Mucosa of gallbladder (tissue), 1 donor: ENCODE data around the gene GUCY1A1. TPM values are rescaled to one million over a fixed set of nuclear protein-coding genes. Genes with fewer than 3 reads are reported as not detected.

Source experiments
- DNase-seq: peaks from one replicate; pipeline ENCODE4 v3.0.0-alpha.2; 2020; ENCODE audit warnings: low spot score
- total RNA-seq: library from RNA; stranded (reverse); gene quantifications from one replicate; pipeline ENCODE4 v1.2.1, GENCODE V29; 2021
- donor health status: DM: no; HTN: no; CAD: no.

GUCY1A1 gene
- total RNA-seq, 1 donor from 2014 or later: 20.0 TPM

DNA sequence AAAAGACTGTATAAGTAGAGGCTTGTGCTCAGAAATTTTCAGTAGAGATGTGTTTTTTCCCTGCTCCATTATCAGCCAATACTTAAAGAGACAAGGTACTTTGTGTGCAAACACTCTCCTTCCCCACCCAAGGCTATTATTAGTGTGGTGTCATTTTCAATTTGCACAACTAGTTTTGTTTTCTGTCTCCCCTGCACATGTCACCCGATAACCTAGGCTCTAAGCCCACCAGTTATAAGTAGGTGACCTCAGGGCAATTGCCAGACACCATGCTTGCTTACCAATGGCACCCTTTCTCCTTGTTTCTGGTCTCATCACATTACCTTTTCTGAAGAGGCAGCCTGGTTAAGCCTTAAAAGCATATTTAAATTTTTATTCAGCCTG is 8.0 kb upstream of the GUCY1A1 start:
- no peak for DNase-seq

DNA sequence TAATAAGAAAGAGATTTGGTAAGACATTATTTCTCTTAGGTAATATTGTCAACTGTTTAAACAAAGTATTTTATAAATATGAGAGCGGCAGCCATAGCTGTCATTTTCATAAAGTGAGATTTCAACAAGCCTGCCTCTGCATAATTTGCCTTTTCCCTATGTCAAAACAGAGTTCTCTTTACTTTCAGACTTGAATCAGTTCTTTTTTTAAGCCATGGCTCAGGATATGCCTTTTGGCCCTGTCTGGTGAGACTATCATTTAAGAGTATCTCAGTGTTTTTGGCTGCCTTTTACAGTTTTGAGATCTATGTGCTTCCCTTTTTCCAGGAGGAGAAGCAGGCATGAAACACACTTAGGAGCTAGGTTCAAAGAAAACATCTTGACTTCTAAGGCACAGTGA is 7.5 kb upstream of the GUCY1A1 start:
- DNase-seq: no peak

DNA sequence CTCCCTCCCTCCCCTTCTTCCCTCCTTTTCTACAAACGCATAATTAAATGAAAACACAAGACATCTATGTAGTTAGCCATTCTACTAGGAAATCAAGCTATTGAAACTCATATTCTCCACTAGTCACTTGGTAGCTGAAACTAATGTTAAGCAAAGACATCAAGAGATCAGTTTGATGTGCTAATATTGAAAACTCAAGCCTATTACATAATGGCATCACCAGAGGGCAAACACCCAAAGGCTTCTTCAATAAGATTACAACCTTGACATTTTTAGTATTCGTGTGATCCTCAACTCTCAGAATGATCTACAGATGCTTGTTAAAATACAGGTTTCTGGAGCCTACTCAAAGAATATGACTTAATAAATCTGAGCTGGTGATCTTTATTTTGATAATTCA is 6.2 kb upstream of the GUCY1A1 start:
- DNase-seq: no peak

DNA sequence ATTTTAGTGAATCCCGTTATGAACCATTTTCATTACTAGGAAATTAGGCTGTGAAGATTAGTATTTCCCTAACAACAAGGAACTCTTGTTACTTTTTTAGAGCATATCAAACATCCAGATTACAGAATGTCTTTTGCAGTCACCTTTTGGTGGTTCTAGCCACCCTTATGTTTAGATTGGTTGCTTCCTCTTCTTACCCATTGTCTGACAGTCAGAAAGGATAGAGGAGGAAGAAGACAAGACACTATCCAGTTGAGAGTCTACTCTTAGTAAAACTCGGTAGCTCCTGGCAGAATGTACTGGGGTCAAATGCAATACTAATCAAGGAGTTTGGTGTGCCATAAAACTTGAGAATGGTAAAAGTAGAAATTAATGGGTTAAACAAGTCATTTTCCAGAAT is 1.6 kb upstream of the GUCY1A1 start:
- DNase-seq: no peak

DNA sequence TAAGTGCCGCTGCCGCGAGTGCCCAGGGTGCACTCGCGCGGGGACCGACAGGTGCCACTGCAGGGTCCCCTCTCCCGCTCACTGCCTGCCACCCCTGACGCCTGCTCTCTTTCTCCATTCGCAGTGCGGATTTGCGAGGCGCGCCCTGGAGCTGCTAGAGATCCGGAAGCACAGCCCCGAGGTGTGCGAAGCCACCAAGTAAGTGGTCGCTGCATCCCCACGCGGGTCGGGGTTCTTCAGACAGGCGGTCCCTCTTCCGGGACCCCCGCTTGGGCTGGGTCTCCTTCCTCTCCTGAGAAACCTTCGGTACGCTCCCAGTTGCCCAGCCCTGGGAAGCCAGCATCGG is 547 bp downstream of the GUCY1A1 start:
- no peak for DNase-seq

DNA sequence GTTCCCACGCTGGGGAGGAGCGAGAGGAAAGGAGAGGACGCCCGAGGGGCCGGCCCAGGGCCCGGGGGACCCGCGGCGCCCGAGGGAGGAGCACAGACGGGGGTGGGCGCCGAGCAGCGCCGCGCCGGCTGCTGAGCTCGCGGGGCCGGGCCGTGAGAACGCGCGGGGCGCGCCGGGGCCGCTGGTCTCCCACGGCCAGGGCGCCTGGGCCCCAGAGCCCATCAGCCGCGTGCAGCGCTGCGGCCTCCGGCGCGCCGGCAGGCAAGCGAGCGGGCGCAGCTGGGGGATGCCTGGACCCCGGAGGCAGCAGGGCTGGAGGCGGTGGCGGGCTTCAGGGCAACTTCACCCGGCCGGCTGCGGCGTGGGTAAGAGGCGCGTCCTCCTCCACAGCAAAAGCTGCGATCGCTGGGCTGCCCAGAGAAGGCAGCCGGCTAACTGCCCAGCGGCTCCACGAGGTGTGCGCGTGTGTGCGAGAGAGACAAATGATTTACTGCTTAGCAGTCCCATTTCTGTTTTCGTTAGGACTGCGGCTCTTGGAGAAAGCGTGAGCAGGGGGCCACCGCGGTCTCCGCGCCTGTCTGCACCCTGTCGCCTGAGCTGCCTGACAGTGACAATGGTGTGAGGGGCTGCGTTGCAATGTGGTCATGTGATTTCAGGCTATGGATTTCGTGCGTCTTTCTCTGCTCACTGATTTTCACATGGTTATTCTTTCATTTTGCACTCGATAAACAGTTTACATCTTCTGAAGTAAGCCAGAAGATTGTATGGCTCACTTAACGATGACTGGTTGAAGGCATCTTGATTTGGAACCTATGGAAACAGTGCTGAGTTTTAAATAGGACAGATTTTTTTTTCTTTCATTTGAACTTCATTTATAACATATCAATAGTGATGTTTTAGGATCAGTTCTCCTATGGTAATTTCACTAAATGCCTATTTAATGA is 1.2 kb downstream of the GUCY1A1 start:
- DNase-seq: peak; percentile 42

DNA sequence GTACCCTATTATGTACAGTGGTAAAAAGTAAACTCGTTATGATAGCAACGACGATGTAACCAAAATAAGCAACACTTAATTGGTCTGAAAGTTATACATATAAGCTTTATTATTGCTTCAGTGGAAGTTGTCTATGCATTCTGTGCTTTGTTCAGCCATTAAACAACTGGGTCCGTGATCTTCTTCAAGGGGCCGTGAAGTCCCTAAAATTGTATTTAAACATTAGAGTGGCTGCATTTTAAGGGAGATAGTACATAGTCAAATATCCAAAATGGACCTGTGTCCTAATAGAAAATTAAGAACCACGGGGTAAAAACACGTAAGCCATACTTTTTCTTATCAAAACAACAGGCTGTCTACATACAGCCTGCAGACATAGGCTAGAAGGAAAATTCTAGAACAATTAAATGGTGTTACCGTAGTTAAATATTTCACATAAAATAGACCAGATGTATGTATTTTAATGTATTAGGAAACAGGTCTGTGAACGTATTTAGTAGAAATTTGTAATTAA is 2.1 kb downstream of the GUCY1A1 start:
- DNase-seq: no peak

DNA sequence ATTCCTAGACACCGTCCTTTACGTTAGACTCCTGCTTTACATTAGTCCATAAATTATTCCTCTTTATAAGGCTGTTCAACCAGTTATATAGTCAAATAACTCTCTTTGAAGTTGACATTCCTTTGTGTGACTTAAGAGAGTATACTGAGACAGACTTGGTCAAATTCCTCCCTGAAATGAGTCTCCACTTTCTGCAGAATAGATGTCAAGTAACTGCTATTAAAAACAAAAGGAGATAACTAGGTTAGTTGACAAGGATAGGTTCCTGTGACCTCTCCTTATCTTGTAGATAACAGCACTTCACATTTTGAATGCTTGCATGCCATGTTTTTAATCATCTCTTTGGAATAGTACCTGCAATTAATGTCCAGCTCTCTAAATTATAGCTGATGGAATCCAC is 5.7 kb downstream of the GUCY1A1 start:
- no peak for DNase-seq

DNA sequence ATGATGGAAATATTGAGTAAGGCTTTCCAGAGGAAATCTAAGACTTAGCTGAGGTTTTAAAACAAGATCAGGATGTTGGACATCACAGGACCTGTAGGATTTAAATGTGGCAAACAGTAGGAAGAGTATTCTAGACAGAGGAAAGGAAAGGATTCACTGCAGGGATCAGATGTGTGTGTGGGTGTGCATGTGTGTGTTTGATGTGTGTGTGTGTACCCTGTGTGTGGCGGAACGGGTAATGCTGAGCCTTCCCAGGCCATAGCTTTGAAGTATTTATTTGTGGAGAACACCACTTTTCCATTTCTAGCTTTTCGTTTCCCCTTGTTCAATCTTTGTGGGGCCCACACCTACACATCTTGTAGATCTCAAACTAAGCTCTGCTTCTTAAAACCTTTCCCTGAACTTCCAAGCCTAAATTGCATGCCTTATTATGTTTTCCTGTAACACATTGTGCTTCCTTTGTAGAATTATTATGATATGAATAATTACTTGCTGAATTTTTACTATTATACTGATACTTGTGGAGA is 6.9 kb downstream of the GUCY1A1 start:
- no peak for DNase-seq

DNA sequence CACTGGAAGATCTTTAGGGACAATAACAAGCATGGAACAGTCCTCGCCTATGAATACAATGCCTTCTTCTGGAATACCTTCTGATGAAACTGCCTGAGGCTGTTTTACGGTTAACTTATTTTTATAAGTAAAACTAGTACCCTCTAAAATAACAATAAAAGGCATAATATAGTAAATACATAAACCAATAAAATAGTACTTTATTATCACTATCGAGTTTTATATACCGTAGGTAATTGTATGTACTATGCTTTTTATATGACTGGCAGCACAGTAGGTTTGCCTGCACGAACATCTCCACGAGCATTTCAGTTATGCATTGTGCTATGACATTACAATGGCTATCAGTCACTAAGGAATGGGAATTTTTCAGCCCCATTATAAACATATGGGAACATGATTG is 8.0 kb downstream of the GUCY1A1 start:
- no peak for DNase-seq

DNA sequence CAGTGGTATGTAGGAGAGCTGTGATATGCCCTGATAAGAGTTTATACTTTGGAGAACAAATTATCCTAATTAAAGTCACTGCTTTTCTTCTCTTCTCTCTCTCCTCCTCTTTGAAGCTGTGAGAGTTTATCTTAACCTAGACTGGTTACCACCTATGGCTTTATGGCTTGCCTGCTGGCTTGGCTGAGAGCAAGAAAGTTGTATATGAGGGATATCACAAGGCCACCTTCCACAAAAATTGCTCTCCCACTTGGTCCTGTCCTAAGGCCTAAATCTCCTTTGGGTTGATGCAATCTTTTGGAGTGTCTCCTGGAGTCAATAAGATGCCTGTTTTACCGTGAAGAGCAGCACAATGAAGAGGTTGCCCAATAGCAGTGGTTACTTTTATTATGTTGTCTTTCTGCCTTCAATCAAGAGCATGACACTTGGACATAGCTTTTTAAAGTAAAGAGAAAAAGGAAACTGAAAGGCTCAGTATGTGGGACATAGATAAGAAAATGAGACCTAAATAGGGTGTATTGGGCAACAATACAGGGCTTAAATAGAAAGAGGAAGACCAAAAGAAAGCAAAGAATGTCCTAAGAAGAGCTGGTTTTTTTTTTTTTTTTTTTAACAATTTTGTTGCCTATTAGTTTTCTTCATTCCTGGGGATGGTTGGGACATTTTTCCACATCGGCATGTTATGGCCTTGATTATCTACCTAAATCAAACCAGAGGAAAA is 9.2 kb downstream of the GUCY1A1 start:
- no peak for DNase-seq

DNA sequence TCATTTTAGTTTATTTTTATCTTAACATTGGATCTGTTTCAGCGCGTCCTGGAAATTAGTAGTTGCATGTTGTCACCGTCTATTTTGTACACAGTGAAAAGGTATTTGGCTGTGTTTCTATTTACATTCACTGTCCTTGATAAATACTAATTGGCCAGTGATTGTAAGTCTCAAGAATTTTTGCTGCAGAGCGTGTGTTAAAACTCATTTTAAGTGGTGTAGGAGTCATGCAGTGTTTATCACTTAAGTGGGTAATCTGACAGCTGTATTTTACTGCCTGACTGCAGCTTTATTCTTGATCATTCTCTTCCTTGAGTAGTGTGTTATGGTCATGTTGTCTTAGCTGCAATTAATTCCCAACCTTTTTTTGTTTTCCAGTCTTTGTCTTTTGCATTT is 9.8 kb downstream of the GUCY1A1 start:
- no peak for DNase-seq

DNA sequence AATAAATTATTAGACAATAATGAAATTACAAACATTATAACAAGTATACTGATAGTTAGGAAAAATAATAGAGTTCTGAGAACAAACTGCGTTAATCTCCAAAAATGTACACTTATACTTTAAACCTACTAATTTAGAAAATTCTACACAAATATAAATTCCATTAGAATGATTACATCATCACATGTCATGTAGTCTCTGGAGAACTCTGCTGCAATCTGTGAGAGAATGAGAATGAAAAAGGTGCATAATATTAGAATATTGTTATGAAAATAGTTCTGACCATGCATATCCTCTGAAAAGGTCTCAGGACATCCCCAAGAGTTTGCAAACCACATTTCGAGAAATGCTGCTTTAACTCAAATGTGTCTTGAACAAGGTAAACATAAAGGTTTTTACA is 11.4 kb downstream of the GUCY1A1 start:
- DNase-seq: no peak

DNA sequence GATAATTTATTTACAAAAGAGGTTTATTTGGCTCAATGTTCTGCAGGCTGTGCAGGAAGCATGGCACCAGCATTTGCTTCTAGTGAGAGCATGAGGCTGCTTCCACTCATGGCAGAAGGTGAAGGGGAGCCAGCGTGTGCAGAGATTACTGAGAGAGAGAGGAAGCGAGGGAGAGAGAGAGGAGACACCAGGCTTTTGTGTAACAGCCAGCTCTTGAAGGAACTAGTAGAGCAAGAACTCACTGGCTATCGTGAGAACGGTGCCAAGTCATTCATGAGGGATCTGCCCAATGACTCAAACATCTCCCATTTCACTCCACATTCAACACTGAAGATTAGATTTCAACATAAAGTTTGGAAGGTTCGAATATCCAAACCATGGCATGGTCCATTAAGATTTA is 12.7 kb downstream of the GUCY1A1 start:
- DNase-seq: peak; percentile 49

DNA sequence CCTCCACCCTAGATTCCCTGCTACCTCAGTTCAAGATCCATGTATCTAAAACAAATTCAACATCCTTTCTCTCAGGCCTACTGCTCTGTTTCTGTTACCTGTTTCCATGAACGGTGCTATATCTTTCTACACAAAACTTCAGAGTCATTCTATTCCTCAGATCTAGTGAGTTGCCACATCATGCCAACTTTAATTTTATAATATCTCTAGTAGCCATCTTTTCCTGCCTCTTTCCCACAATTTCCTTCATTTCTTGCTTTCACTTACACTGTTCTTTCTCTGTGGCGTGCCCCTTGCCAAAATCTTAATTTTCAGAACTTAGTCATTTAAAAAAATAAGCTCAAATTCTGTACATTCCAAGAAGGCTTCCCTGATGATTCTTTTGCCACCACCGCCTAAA is 15.2 kb downstream of the GUCY1A1 start:
- no peak for DNase-seq

DNA sequence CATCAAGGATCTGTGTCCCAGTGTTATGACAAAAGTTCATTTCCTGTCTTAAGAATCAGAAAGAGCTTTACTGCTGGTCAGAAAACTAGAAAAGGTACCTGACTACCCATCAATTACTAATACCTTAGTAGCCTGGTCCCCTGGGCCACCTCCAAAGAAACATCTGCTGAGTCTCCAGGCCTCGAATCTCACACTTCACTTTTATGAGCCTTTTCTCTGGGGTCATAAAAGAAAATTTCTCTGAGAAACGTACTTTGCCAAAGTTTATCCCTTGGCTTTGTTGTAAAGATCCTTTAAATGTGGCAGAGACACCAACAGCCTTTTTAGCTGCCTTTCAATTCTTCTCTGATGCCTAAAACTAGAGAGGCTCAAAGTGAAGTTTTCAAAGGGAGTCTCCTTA is 17.8 kb downstream of the GUCY1A1 start:
- DNase-seq: no peak

DNA sequence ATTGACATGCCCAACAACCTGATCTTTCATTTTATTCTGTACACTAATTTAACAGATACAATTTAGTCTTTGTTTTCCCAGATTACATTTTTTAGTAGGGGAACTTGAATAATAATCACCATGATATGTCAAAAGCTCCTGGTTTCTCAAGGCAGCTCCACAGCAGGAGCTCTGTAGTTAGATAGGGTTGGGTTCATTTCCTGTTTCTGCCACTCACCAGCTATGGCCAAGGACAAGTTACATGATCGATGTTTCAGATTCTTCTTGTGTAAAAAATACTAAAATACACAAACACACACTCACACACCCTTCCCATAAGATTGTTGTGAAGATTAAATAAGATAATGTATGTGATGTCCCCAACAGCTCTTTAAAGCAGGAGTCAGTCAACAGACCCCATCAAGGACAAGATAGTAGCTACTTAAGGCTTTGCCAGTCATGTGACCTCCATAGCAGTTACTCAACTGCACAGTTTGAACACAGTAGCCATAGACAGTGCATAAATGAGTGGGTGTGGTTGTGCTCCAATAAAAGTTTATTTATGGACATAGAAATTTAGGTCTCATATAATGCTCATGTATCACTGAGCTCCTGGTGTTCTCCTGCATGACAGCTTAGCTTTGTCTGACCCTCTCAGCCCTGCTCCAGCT is 18.4 kb downstream of the GUCY1A1 start:
- DNase-seq: no peak

DNA sequence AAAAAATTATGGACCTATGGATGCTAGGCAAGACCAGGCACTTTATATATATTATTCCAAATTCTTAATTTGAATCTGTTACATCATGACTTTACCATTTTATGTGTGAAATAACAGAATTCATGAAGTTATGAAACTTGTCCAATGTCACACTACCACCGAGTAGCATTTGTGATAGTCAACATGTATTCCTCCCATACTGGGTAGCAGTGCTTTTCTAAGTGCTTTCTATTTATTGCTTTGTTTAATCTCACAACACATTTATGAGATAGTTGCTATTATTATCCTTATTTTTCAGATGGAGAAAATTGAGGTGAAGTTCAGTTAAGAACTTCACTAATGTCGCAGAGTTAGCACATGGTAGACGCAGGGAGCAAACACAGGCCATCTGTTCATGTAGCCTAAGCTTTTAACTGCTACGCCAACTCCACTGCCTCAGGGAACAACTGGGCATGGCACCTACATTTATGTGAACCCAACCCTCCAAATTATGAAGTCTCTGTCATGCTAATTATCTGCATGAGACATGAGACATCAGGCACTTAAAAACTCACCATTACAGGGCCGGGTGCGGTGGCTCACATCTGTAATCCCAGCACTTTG is 20.8 kb downstream of the GUCY1A1 start:
- no peak for DNase-seq

DNA sequence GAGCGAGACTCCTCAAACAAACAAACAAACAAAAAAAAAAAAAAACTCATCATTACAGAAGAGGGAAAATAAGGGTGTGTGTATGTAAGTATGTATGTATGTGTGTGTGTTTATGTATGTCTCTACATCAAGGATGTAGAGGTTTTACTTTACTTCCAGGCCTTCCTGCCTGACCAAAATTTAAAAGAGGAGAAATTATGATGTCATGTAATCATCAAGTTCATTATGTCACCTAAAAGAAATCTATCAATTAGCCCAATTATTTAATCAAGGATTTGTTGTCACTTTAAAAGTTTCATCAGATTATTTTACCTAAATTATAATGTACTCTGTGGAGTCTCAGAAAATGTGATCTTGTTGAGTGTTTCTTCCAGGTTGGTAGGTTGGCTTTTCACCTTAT is 21.6 kb downstream of the GUCY1A1 start:
- no peak for DNase-seq

DNA sequence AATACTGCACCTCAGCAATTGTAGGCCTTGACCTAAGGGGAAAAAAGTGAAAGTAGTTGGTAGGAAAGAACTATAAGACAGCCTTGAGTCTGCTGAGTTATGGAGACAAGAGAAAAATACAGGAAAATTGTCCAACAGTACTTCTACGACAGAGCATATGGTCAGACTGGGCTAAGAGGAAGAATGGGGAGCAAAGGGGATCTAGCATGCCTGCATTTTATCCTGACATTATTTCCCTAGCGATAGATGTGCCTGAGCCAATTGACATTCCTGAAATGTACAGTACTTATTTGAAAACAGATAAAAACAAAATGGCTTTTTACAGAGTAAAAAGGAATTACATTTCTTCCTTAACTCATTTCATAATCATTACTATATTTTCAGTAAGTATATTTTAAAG is 22.2 kb downstream of the GUCY1A1 start:
- no peak for DNase-seq

DNA sequence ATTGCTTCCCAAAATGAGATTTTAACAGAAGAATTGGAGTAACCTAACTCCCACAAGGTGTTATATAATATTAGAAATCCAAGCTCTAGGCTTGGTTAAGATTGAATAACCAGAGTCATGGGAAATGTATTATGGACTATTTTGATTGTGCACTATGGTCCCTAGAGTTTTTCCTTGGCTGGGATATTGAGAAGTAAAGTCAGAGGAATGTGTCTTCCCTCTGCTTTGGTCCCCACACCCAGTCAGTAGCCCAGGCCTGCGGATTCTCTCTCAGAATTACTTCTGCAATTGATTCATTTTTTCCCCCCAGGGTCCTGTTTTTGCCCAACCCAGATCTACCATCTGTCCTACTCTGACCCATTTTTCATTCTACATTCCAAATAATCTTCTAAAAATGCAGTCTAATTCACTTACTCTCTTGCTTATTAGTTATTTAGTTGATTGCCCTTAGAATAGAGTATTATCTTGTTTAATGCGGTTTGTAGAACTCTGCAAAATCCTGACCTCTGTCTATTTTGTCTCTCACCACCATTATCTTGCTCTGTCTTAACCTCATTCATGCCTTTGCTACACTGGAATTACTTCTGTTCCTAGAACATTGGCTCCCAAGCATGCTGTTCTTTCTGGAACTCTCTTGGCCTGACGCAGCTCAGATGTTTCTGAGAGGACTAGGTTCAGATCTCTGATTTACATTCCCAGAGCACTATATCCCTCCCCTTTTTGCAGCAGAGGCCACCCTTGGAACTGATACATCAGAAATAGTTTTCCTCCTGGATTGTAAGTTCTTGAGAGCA is 23.6 kb downstream of the GUCY1A1 start:
- no peak for DNase-seq
